Neutrophil (primary cell): ENCODE measurements around the gene FTCD.

ENCODE experiments used
- H3K27ac ChIP-seq: fragments of 200-600 bp; sonication (generic); 2 replicates; pipeline ENCODE4 v1.5.1; 2016; ENCODE audit warnings: mild to moderate bottlenecking, moderate library complexity
- H3K27me3 ChIP-seq: fragments of 200-600 bp; sonication (generic); 2 replicates; pipeline ENCODE4 v1.6.0; 2016; ENCODE audit warnings: mild to moderate bottlenecking
- H3K36me3 ChIP-seq: fragments of 200-600 bp; sonication (generic); 2 replicates; pipeline ENCODE4 v1.5.1; 2017
- H3K4me1 ChIP-seq, 2 experiments: fragments of 200-600 bp in 1 of 2; sonication (generic) in 1 of 2; 1 replicate in 1 of 2; 2 replicates in 1 of 2; pipeline versions ENCODE4 v1.5.1 to v1.6.1; 2013 to 2016; ENCODE audit warnings: low read depth in 1 of 2, low read length in 1 of 2, mild to moderate bottlenecking in 1 of 2, moderate library complexity in 1 of 2; ENCODE audit not compliant: control insufficient read depth in 1 of 2, insufficient read depth in 1 of 2
- H3K4me3 ChIP-seq, 2 experiments: fragments of 200-600 bp in 1 of 2; sonication (generic) in 1 of 2; 1 replicate in 1 of 2; 2 replicates in 1 of 2; pipeline ENCODE4 v1.5.1; 2013 to 2016; ENCODE audit warnings: low read depth in 1 of 2, low read length in 1 of 2, mild to moderate bottlenecking in 1 of 2, moderate library complexity in 1 of 2
- H3K9me3 ChIP-seq: fragments of 200-600 bp; sonication (generic); 2 replicates; pipeline ENCODE4 v1.5.1; 2016
- TF ChIP-seq, protein P1 (sequence below): fragments of 200-600 bp; sonication (generic); IDR thresholded peaks from 2 replicates; pipeline ENCODE4 v1.5.1; 2016; ENCODE audit warnings: antibody characterized with exemption

Gene FTCD

DNA sequence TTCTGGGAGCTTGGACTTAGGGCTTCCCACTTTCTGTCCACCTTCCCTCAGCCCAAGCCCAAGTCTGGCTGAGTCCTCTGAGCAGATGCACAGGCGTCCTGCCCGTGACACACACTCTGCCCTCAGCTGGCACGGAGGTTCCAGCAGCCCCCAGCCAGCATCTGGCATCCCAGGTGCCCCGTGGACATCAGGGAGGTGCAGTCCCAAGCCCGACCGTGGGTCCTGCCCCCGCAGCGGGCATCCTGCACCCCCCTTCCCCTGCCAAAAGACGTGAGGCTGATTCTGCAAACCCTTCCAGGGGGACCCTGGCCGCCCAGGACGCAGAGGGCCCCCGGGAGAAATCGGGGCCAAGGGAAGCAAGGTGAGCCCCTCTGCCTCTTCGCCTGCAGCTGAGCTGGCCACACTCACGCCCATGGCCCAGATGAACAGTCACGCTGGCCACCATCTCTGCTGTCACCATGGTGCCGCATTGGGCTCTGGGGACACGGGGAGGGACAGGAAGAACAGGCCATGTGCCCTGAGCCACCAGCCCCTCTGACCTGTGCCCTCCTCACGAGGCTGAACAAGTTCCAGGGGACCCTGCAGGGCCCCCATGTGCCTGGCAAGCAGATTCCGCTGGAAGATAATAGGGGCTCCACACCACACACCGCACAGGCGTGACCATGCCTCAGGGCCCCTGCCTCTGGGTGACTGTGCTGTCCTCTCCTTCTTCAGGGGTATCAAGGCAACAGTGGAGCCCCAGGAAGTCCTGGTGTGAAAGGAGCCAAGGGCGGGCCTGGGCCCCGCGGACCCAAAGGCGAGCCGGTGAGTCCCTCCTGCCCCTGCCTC lies 36.8 kb downstream of the FTCD start:
- TF ChIP-seq, protein P1, sequence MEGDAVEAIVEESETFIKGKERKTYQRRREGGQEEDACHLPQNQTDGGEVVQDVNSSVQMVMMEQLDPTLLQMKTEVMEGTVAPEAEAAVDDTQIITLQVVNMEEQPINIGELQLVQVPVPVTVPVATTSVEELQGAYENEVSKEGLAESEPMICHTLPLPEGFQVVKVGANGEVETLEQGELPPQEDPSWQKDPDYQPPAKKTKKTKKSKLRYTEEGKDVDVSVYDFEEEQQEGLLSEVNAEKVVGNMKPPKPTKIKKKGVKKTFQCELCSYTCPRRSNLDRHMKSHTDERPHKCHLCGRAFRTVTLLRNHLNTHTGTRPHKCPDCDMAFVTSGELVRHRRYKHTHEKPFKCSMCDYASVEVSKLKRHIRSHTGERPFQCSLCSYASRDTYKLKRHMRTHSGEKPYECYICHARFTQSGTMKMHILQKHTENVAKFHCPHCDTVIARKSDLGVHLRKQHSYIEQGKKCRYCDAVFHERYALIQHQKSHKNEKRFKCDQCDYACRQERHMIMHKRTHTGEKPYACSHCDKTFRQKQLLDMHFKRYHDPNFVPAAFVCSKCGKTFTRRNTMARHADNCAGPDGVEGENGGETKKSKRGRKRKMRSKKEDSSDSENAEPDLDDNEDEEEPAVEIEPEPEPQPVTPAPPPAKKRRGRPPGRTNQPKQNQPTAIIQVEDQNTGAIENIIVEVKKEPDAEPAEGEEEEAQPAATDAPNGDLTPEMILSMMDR = no peak
- no peaks in the 10 kb centered on the region for H3K27me3 ChIP-seq
- H3K4me1 ChIP-seq = no peaks in the 10 kb centered on the region
- H3K4me3 ChIP-seq = no peak overlapping the region
- H3K36me3 ChIP-seq = no peaks in the 10 kb centered on the region
- no peaks in the 10 kb centered on the region for H3K9me3 ChIP-seq
- no peak overlapping the region for H3K27ac ChIP-seq

DNA sequence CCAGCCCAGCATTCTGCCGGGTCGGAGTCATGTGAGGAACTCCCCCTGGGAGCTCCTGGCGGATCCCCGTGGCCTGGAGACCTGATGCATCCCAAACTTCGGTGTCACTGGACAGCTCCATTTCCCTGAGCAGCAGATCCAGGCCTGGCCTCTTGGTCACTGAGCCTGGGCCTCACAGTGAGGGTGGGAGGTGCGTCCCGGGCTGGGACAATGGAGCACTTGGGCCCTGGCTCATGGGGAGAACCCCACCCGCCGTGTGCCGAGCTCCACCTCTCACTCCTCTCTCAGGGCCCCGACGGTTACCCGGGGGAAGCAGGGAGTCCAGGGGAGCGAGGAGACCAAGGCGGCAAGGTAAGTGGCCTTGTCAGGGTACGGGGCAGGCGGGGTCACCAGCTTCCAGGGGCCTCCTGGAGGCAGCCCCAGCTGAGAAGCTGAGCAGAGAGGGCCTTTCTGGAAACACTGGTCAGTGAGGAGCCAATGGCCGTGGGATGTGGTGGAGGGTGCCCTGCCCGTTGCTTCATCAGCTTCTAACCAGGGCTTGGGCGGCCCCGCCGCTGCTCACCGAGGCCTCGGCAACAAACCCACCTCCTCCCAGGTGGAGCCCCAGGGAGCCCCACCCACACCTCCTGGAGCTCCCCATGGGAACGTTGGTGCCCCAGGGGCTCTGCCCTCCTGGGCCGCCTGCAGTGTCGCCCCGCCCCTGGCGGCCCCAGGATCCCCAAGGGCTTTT lies 37.6 kb downstream of the FTCD start:
- Histone ChIP-seq H3K9me3 (no peaks in the 10 kb centered on the region), H3K27me3 (no peaks in the 10 kb centered on the region), H3K27ac (no peak overlapping the region), H3K36me3 (no peaks in the 10 kb centered on the region), H3K4me3 (no peak overlapping the region), H3K4me1 (no peaks in the 10 kb centered on the region)
- TF ChIP-seq, protein P1 = no peak

- H3K9me3 ChIP-seq = no peaks in the 10 kb centered on the region
- no peak overlapping the region for H3K27ac ChIP-seq
- no peak overlapping the region for H3K4me3 ChIP-seq
- TF ChIP-seq, protein P1 = no peak
- no peaks in the 10 kb centered on the region for H3K27me3 ChIP-seq
- no peaks in the 10 kb centered on the region for H3K4me1 ChIP-seq
- no peaks in the 10 kb centered on the region for H3K36me3 ChIP-seq
Measured at GRCh38 chr21:46116776-46117585, 38.4 kb downstream of the FTCD start.

- TF ChIP-seq, protein P1 = no peak
Measured at GRCh38 chr21:46116189-46116775, 39.1 kb downstream of the FTCD start.

More at GRCh38 chr21:46116189-46116775, 39.1 kb downstream of the FTCD start:
- H3K36me3 ChIP-seq = no peaks in the 10 kb centered on the region
- H3K4me3 ChIP-seq = no peak overlapping the region
- no peak overlapping the region for H3K27ac ChIP-seq
- no peaks in the 10 kb centered on the region for H3K4me1 ChIP-seq
- no peaks in the 10 kb centered on the region for H3K27me3 ChIP-seq
- H3K9me3 ChIP-seq = no peaks in the 10 kb centered on the region
